Activated naive CD8-positive, alpha-beta T cell treated with anti-CD3 and anti-CD28 coated beads, Interleukin-2, amount 10 ng/mL, durations not matched to agents 7 days and 5 days (primary cell): ENCODE results near the gene KRTAP9-8. TPM values are rescaled to one million over a fixed set of nuclear protein-coding genes. Genes with fewer than 3 reads are reported as not detected.
"Not testable (repeated sequence)": the region's sequence is repeated elsewhere in the genome, so short reads cannot be mapped to it uniquely, and the experiment has no call there.

Experiments
- ATAC-seq: fragments of 150-1000 bp; cut with Tn5 transposase; one replicate; pipeline ENCODE4 v1.10.0; 2021; ENCODE audit warnings: low read depth, moderate library complexity
- POLR2A ChIA-PET: fragments of 350-600 bp; sonication (Branson Sonifier 250); formaldehyde crosslinking; loops from one replicate; lab custom pipeline; 2021; ENCODE audit warnings: antibody characterized with exemption; lab: Charles Lee
- DNase-seq: peaks from one replicate; pipeline ENCODE4 v3.0.0; 2021
- H3K27ac Mint-ChIP-seq: one replicate; pipeline ENCODE4 v1.8.0; 2022; ENCODE audit warnings: mild to moderate bottlenecking, mixed read lengths
- H3K27me3 Mint-ChIP-seq: one replicate; pipeline ENCODE4 v1.8.0; 2022; ENCODE audit warnings: mild to moderate bottlenecking, moderate library complexity, mixed read lengths
- H3K36me3 Mint-ChIP-seq: one replicate; pipeline ENCODE4 v1.8.0; 2021; ENCODE audit warnings: mild to moderate bottlenecking, mixed read lengths
- H3K4me1 Mint-ChIP-seq: one replicate; pipeline ENCODE4 v1.8.0; 2021; ENCODE audit warnings: mixed read lengths
- H3K4me3 Mint-ChIP-seq: one replicate; pipeline ENCODE4 v1.8.0; 2022; ENCODE audit warnings: mild to moderate bottlenecking, moderate library complexity, mixed read lengths
- H3K9me3 Mint-ChIP-seq: one replicate; pipeline ENCODE4 v1.8.0; 2021; ENCODE audit warnings: mixed read lengths
- total RNA-seq, 2 experiments: library from RNA; stranded (reverse); gene quantifications; one replicate each; pipeline ENCODE4 v1.2.3, GENCODE V29; 2021

The KRTAP9-8 gene
- total RNA-seq, 2 experiments from 2014 or later = not detected

DNA sequence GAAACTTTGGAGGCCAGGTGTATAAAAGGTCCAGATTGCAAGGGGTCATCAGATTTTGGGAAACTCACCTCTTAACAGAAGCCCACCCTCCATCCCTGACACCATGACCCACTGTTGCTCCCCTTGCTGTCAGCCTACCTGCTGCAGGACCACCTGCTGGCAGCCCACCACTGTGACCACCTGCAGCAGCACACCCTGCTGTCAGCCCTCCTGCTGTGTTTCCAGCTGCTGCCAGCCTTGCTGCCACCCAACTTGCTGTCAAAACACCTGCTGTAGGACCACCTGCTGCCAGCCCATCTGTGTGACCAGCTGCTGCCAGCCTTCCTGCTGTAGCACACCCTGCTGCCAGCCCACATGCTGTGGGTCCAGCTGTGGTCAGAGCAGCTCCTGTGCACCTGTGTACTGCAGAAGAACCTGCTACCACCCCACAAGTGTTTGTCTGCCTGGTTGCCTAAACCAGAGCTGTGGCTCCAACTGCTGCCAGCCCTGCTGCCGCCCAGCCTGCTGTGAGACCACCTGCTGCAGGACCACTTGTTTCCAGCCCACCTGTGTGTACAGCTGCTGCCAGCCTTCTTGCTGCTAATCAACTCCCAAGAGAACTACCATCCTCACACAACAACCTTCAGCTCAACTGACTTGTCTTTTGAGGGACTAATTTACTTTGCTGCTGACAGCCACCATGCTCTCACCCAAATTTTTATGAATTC, 5.2 kb upstream of the KRTAP9-8 start, which contains the start of gene KRTAP9-3:
KRTAP9-3 (plus strand) TSS at position 51 of the 707 bp plus-strand sequence; CDS start at position 104, 53 bp downstream.
- H3K4me1 Mint-ChIP-seq, ATAC-seq: not testable (repeated sequence)
- H3K27me3 Mint-ChIP-seq = peaks cover 12% of the 10 kb centered on the region

DNA sequence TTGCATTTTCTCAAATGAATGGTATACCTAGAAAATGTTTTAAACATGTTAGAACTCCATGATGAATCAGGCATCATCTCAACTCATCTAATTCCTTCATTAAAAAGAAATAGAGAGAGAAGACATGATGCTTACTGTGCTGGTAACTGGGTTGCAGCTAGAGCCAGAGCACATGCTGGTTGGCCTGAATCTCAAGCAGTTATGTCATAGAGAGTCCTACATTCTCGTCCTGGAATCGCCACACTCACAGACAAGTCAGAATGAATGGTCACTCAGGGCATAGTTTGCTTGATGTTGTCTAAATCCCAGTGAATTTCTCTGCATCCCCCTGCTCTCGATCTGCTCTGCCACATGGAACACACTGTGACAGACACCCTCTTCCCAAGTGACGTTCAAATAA, 683 bp upstream of the KRTAP9-8 start:
- H3K27me3 Mint-ChIP-seq, POLR2A ChIA-PET, H3K4me1 Mint-ChIP-seq, H3K9me3 Mint-ChIP-seq, H3K27ac Mint-ChIP-seq, DNase-seq, H3K4me3 Mint-ChIP-seq, H3K36me3 Mint-ChIP-seq, ATAC-seq: not testable (repeated sequence)

More for the DNA sequence above, 5.2 kb upstream of the KRTAP9-8 start, which contains the start of gene KRTAP9-3:
- H3K36me3 Mint-ChIP-seq, H3K4me3 Mint-ChIP-seq, POLR2A ChIA-PET, DNase-seq, H3K9me3 Mint-ChIP-seq, H3K27ac Mint-ChIP-seq: not testable (repeated sequence)

DNA sequence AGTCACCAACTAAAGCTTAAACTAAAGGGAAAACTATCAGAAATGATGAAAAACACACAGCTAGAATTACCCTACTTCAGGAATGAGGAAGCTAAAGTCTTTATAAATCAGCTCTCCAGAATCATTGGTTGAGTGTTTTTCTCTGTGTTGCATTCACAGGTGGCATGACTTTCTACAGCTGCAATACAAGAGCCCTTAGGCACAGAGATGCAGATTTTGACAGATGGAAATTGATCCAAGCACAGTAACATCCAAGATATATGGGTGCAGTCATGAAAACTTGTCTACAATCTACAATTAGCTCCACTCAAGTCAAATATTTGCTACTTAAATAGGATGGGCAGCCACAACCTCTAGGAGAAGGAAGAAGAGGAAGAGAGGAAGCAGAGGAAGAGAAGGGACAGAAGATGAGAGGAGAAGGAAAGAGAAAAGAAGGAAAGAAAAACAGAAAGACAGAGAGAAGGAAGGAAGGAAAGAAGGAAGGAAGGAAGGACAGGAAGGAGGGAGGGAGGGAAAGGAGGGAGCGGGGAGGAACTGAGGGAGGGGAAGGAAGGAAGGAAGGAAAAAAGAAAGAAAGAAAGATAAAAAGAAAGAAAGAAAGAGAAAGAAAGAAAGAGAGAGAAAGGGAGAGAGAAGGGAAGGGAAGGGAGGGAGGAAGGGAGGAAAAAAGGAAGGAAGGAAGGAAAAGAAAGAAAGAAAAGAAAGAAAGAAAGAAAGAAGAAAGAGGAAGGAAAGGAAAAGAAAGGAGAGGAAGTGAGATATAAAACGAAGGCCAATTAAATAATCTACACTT, 9.4 kb downstream of the KRTAP9-8 start:
- H3K27me3 Mint-ChIP-seq, H3K36me3 Mint-ChIP-seq, H3K4me3 Mint-ChIP-seq, H3K4me1 Mint-ChIP-seq, DNase-seq, POLR2A ChIA-PET, H3K9me3 Mint-ChIP-seq, H3K27ac Mint-ChIP-seq, ATAC-seq: not testable (repeated sequence)

DNA sequence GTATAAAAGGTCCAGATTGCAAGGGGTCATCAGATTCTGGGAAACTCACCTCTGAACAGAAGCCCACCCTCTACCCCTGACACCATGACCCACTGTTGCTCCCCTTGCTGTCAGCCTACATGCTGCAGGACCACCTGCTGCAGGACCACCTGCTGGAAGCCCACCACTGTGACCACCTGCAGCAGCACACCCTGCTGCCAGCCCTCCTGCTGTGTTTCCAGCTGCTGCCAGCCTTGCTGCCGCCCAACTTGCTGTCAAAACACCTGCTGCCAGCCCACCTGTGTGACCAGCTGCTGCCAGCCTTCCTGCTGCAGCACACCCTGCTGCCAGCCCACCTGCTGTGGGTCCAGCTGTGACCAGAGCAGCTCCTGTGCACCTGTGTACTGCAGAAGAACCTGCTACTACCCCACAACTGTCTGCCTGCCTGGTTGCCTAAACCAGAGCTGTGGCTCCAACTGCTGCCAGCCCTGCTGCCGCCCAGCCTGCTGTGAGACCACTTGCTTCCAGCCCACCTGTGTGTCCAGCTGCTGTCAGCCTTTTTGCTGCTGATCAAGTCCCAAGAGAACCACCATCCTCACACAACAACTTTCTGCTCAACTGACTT, 11.9 kb downstream of the KRTAP9-8 start, which contains the start of gene KRTAP9-4:
KRTAP9-4 (plus strand) TSS at position 51 of the 604 bp plus-strand sequence; CDS start at position 85, 34 bp downstream.
- H3K9me3 Mint-ChIP-seq, H3K36me3 Mint-ChIP-seq, ATAC-seq, H3K27ac Mint-ChIP-seq, H3K4me3 Mint-ChIP-seq, H3K4me1 Mint-ChIP-seq, POLR2A ChIA-PET, DNase-seq: not testable (repeated sequence)
- peaks cover 14% of the 10 kb centered on the region for H3K27me3 Mint-ChIP-seq

DNA sequence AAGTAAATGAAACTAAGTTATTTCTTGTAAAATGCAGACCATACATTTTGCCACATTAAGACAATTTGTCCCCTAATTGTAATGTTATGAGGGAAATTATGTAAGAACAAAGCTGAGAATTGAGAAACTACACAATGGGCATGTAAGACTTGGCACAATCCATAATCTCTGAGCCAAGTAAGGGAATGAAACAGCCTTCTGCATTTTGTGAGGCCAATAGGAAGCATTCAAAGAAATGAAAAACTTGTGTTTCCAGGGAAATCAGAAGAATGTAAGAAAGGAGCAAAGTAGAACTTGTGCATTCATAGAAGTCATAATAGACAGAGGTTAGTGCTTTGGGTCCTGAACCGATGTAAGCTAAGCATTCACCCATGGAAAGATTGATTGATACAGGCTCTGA, 13.5 kb downstream of the KRTAP9-8 start:
- Mint-ChIP-seq H3K27me3 (peaks cover 14% of the 10 kb centered on the region), H3K4me1 (no peaks in the 10 kb centered on the region), H3K27ac (no peak overlapping the region), H3K4me3 (no peak overlapping the region), H3K36me3 (no peaks in the 10 kb centered on the region), H3K9me3 (no peaks in the 10 kb centered on the region)
- POLR2A ChIA-PET = no interaction called here
- DNase-seq = no peak
- no peak for ATAC-seq

DNA sequence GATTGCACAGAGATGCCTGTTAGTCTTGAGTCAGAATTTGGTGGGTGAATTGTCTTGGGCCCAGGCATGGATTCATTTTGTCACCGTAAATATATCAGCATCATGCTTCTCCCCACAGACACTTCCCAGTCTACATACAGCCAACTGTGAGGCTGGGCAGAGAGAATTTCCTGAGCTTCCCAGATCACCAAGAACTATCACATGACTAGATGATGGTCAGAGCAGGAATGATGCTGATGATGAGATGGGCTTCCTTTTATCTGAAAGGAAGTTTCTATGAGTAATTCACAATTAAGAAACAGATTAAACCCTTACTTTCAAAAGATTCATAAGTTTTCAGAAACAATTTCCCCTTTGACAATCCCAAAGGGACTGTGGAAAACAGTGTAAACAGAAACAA, 17.1 kb downstream of the KRTAP9-8 start:
- POLR2A ChIA-PET = no interaction called here
- Mint-ChIP-seq H3K27ac (no peak overlapping the region), H3K4me1 (no peaks in the 10 kb centered on the region), H3K9me3 (no peaks in the 10 kb centered on the region), H3K27me3 (peaks cover 19% of the 10 kb centered on the region), H3K36me3 (no peaks in the 10 kb centered on the region), H3K4me3 (no peak overlapping the region)
- no peak for DNase-seq
- ATAC-seq = no peak

DNA sequence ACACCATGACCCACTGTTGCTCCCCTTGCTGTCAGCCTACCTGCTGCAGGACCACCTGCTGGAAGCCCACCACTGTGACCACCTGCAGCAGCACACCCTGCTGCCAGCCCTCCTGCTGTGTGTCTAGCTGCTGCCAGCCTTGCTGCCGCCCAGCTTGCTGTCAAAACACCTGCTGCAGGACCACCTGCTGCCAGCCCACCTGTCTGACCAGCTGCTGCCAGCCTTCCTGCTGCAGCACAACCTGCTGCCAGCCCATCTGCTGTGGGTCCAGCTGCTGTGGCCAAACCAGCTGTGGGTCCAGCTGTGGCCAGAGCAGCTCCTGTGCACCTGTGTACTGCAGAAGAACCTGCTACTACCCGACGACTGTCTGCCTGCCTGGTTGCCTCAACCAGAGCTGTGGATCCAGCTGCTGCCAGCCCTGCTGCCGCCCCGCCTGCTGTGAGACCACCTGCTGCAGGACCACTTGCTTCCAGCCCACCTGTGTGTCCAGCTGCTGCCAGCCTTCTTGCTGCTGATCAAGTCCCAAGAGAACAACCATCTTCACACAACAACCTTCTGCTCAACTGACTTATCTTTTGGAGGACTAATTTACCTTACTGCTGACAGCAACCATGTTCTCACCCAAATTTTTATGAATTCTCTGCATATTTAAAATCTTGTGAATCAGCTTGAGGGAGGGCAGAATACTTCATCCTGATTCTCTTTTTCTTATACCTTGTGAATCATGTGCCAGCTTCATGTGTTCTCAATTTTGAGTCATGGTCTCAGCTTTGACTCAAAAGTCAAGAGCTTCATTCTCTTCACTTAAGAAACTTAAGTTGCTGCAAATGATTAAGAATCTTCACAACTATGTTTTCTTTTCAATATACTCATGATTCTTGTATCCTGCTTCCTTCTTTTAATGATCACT, 17.8 kb downstream of the KRTAP9-8 start, which contains the start of gene KRTAP9-9:
KRTAP9-9 (plus strand) TSS at position 4 of the 910 bp plus-strand sequence.
- H3K9me3 Mint-ChIP-seq, ATAC-seq, H3K4me1 Mint-ChIP-seq, H3K27ac Mint-ChIP-seq, H3K36me3 Mint-ChIP-seq, POLR2A ChIA-PET, DNase-seq, H3K4me3 Mint-ChIP-seq: not testable (repeated sequence)
- H3K27me3 Mint-ChIP-seq = peaks cover 16% of the 10 kb centered on the region

DNA sequence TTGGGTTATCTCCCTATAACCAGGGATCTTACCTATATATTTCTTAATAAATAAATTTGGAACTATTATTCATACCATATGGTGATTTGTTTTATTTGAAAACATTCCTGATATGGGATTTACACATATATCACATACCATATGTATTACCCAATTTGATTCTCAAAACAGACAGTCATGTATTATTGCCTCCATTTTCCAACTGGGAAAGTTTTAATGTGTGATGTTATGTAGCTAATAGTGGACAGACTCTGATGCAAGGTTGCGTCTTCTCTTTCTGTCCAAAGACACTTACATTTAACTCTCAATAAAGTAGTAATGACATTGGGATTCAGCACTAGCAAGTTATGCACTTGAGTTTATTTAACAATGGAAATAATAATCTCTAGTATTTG, 18.5 kb downstream of the KRTAP9-8 start:
- Mint-ChIP-seq H3K4me1 (no peaks in the 10 kb centered on the region), H3K36me3 (peaks cover 2% of the 10 kb centered on the region), H3K9me3 (no peaks in the 10 kb centered on the region), H3K27ac (no peak overlapping the region), H3K4me3 (no peak overlapping the region), H3K27me3 (peaks cover 16% of the 10 kb centered on the region)
- POLR2A ChIA-PET = no interaction called here
- DNase-seq (no peak), ATAC-seq (no peak)

DNA sequence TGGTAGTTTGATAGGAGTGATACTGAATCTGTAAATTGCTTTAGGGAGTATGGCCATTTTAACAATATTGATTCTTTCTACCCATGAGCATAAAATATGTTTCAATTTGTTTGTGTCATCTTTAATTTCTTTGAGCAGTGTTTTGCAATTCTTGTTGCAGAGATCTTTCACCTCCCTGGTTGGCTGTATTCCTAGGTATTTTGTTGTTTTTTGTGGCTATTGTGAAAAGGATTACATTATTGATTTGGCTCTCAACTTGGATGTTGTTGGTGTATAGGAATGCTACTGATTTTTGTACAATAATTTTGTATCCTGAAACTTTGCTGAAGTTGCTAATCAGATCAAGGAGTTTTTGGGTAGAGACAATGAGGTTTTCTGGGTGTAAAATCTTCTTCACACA, 20.6 kb downstream of the KRTAP9-8 start:
- Mint-ChIP-seq H3K27ac (no peak overlapping the region), H3K27me3 (peaks cover 16% of the 10 kb centered on the region), H3K9me3 (no peaks in the 10 kb centered on the region), H3K4me1 (no peaks in the 10 kb centered on the region), H3K4me3 (no peak overlapping the region), H3K36me3 (peaks cover 2% of the 10 kb centered on the region)
- DNase-seq = no peak
- ATAC-seq = no peak
- POLR2A ChIA-PET = no interaction called here

DNA sequence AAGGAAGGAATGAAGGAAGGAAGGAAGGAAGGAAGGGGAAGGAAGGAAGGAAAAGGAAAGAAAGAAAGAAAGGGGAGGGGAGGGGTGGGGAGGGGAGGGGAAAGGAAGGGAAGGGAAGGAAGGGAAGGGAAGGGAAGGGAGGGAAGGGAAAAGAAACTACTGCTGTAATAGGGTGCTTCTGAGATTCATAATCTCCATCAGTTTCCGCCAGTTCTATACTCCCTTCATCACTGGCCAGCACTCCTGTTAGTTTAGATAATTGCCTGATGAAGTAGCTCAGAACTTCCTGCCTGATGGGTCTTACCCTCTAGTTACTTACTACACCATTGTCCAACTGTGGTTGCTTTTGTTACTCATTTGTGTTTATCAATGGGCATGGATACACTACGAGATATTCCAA, 25.4 kb downstream of the KRTAP9-8 start:
- no peak overlapping the region for H3K27ac Mint-ChIP-seq

DNA sequence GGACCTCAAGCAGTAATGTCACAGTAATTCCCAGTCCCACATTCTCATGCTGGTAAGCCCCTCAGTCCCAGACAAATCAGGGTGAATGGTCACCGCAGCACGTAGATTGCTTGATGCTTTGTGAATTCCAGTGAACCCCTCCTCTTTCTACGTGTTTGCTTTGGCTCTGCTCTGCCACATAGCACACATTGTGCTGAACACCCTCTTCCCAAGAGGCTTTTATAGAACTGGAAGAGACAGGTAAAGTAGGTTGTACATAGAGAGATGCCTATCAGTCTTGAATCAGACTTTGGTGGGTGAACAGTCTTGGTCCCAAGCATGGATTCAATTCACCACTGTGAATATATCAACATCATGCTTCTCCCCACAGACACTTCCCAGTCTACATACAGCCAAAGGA, 26.8 kb downstream of the KRTAP9-8 start:
- Mint-ChIP-seq H3K9me3 (no peaks in the 10 kb centered on the region), H3K36me3 (peaks cover 2% of the 10 kb centered on the region), H3K4me3 (no peak overlapping the region), H3K27ac (no peak overlapping the region), H3K27me3 (peaks cover 8% of the 10 kb centered on the region), H3K4me1 (no peaks in the 10 kb centered on the region)
- ATAC-seq (no peak), DNase-seq (no peak)
- POLR2A ChIA-PET = no interaction called here

More for the DNA sequence above, 25.4 kb downstream of the KRTAP9-8 start:
- DNase-seq (no peak), ATAC-seq (no peak)
- POLR2A ChIA-PET = no interaction called here
- Mint-ChIP-seq H3K4me3 (no peak overlapping the region), H3K4me1 (no peaks in the 10 kb centered on the region), H3K36me3 (peaks cover 2% of the 10 kb centered on the region), H3K9me3 (no peaks in the 10 kb centered on the region), H3K27me3 (peaks cover 12% of the 10 kb centered on the region)

DNA sequence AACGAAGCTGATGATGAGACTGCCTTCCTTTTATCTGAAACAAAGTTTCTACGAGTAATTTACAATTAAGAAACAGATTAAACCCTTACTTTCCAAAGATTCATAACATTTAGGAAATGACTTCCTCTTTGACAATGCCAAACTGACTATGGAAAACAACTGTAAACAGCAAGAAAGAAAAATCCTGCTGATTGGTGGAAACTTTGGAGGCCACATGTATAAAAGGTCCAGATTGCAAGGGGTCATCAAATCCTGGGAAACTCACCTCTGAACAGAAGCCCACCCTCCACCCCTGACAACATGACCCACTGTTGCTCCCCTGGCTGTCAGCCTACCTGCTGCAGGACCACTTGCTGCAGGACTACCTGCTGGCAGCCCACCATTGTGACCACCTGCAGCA, 27.3 kb downstream of the KRTAP9-8 start, which contains the start of gene KRTAP9-6:
KRTAP9-6 (plus strand) TSS at position 301 of the 400 bp plus-strand sequence; CDS start at position 301, 0 bp downstream.
- no peak for DNase-seq
- H3K4me1 Mint-ChIP-seq = no peaks in the 10 kb centered on the region
- H3K9me3 Mint-ChIP-seq = no peaks in the 10 kb centered on the region
- no peak within 1 kb of the TSS for H3K27ac Mint-ChIP-seq
- ATAC-seq = no peak
- POLR2A ChIA-PET = no interaction called here
- peaks cover 2% of the 10 kb centered on the region for H3K36me3 Mint-ChIP-seq
- H3K4me3 Mint-ChIP-seq = no peak within 1 kb of the TSS
- peaks cover 8% of the 10 kb centered on the region for H3K27me3 Mint-ChIP-seq
